Thyroid gland (tissue), 4 donors: ENCODE data around the gene ST6GALNAC3. TPM values are rescaled to one million over a fixed set of nuclear protein-coding genes. Genes with fewer than 3 reads are reported as not detected.
"Not testable (repeated sequence)": the region's sequence is repeated elsewhere in the genome, so short reads cannot be mapped to it uniquely, and the experiment has no call there.

Experiments
- DNase-seq, 2 donors: peaks; one replicate each; pipeline ENCODE4 v3.0.0-alpha.2; 2019
- H3K27ac ChIP-seq, 3 donors: fragments of 200-600 bp; sonication (generic); 1 replicate in 2 of 3; 2 replicates in 1 of 3; pipeline ENCODE4 v1.5.1; 2016 to 2019; ENCODE audit warnings: mild to moderate bottlenecking in 1 of 3, moderate library complexity in 1 of 3
- H3K27me3 ChIP-seq: fragments of 200-600 bp; sonication (generic); one replicate; pipeline ENCODE4 v1.5.1; 2019
- H3K36me3 ChIP-seq, 2 donors: fragments of 200-600 bp; sonication (generic); one replicate each; pipeline ENCODE4 v1.5.1; 2016 to 2019
- H3K4me1 ChIP-seq, 2 donors: fragments of 200-600 bp; sonication (generic); one replicate each; pipeline ENCODE4 v1.5.1; 2017 to 2019
- H3K4me3 ChIP-seq, 3 donors: fragments of 200-600 bp; sonication (generic); replicated peaks in 1 of 3; 1 replicate in 2 of 3; 2 replicates in 1 of 3; pipeline ENCODE4 v1.5.1; 2016; ENCODE audit warnings: mild to moderate bottlenecking in 1 of 3
- H3K9me3 ChIP-seq: fragments of 200-600 bp; sonication (generic); one replicate; pipeline ENCODE4 v1.5.1; 2017
- POLR2A ChIP-seq, 2 donors: fragments of 450-650 bp; IDR thresholded peaks; one replicate each; pipeline ENCODE4 v1.6.1; 2017; ENCODE audit warnings: antibody characterized with exemption in 2 of 2, mild to moderate bottlenecking in 2 of 2, moderate library complexity in 1 of 2
- WGBS, 2 donors: methylation state at CpG; one replicate each; pipeline ENCODE4 v1.1.5; 2017; 5-methylcytosine and 5-hydroxymethylcytosine counted together
- intact Hi-C: fragments of 100-400 bp; cut with DNase I; formaldehyde crosslinking; loops from one replicate; pipeline ENCODE4 v1.15.1; 2023
- total RNA-seq, 4 donors: library from RNA; depleted of rRNA; stranded (reverse); fragments of >200 nt; gene quantifications; one replicate each; pipeline ENCODE4 v1.2.3, GENCODE V29; 2016
- TF ChIP-seq, protein P1 (sequence below), 6 experiments: fragments of 200-600 bp in 3 of 6; fragments of 450-650 bp in 3 of 6; sonication (generic) in 3 of 6; IDR thresholded peaks; one replicate each; pipeline ENCODE4 v1.5.1; 2016 to 2019; ENCODE audit warnings: antibody characterized with exemption in 6 of 6, mild to moderate bottlenecking in 2 of 6, inconsistent platforms in 1 of 6, moderate library complexity in 1 of 6

Gene ST6GALNAC3
- total RNA-seq, 4 donors from 2014 or later: 17.4 to 35.6 (median 31.6) TPM

DNA sequence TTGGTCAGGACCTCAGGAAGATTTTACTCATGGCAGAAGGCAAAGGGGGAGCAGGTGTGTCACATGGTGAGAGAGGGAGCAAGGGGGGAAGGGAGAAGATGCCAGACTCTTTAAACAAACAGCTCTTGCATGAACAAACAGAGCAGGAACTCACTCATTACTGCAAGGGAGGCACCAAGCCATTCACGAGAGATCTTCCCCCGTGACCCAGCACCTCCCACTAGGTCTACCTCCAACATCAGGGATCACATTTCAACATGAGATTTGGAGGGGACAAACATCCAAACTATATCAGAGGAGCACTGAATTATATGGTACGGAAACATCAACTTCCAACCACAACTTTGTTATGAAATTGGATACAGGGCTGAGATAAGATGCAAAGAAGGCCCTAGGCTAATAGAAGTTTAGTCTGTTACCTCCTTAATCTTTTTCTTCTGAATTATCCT lies 164.9 kb downstream of the ST6GALNAC3 start:
- H3K4me1 ChIP-seq: no peaks in the 10 kb centered on the region
- H3K4me3 ChIP-seq: no peak overlapping the region
- no peaks in the 10 kb centered on the region for H3K27me3 ChIP-seq
- no peaks in the 10 kb centered on the region for H3K9me3 ChIP-seq
- intact Hi-C loops: no loop called here
- peak in 1 of 2 donors; percentile 6 for DNase-seq
- WGBS, 2 donors: 68 to 73% methylated on average over 3 of the region's 3 CpGs
- H3K27ac ChIP-seq: no peak overlapping the region
- H3K36me3 ChIP-seq: no peaks in the 10 kb centered on the region
- TF ChIP-seq, protein P1, sequence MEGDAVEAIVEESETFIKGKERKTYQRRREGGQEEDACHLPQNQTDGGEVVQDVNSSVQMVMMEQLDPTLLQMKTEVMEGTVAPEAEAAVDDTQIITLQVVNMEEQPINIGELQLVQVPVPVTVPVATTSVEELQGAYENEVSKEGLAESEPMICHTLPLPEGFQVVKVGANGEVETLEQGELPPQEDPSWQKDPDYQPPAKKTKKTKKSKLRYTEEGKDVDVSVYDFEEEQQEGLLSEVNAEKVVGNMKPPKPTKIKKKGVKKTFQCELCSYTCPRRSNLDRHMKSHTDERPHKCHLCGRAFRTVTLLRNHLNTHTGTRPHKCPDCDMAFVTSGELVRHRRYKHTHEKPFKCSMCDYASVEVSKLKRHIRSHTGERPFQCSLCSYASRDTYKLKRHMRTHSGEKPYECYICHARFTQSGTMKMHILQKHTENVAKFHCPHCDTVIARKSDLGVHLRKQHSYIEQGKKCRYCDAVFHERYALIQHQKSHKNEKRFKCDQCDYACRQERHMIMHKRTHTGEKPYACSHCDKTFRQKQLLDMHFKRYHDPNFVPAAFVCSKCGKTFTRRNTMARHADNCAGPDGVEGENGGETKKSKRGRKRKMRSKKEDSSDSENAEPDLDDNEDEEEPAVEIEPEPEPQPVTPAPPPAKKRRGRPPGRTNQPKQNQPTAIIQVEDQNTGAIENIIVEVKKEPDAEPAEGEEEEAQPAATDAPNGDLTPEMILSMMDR (IDR thresholded peaks at IDR 0.05): no peak
- TF ChIP-seq POLR2A (IDR thresholded peaks at IDR 0.05): no peak

DNA sequence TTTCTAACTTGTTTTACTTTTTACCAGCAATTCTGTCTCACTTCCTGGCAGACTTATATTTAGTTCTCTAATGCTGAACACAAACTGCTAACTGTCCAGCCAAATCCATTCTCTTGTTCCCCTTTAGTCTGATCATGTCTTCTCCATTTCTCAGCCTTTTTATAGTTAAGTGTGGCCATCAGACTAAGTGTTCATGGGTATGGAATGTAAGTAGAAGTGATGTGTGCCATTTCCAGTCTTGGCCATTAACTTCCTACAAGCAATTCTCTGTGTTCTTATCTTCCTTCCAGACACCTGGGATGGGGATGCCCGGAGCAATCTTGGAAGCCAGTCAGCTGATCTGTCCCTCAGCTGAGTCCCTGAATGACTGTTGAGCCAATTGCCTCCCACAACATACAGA lies 165.8 kb downstream of the ST6GALNAC3 start:
- no peak for TF ChIP-seq POLR2A (IDR thresholded peaks at IDR 0.05)
- TF ChIP-seq, protein P1 (IDR thresholded peaks at IDR 0.05): no peak
- 52 to 77% methylated on average over 1 of the region's 1 CpG for WGBS, 2 donors
- no peak overlapping the region for H3K4me3 ChIP-seq

DNA sequence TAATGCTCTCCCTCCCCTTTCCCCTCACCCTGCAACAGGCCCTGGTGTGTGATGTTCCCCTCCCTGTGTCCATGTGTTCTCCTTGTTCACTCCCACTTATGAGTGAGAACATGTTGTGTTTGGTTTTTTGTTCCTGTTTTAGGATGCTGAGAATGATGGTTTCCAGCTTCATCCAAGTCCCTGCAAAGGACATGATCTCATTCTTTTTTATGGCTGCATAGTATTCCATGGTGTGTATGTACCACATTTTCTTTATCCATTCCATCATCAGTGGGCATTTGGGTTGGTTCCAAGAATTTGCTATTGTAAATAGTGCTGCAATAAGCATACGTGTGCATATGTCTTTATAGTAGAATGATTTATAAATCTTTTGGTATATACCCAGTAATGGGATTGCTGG lies 168.0 kb downstream of the ST6GALNAC3 start:
- H3K27ac ChIP-seq, H3K9me3 ChIP-seq, H3K27me3 ChIP-seq, intact Hi-C loops, H3K4me3 ChIP-seq, H3K4me1 ChIP-seq, H3K36me3 ChIP-seq, DNase-seq: not testable (repeated sequence)
- 93 to 100% methylated on average over 1 of the region's 1 CpG for WGBS, 2 donors

More for the DNA sequence above, 165.8 kb downstream of the ST6GALNAC3 start:
- H3K27ac ChIP-seq: no peak overlapping the region
- no peaks in the 10 kb centered on the region for H3K9me3 ChIP-seq
- intact Hi-C loops: no loop called here
- DNase-seq: no peak
- H3K4me1 ChIP-seq: no peaks in the 10 kb centered on the region
- no peaks in the 10 kb centered on the region for H3K27me3 ChIP-seq
- H3K36me3 ChIP-seq: no peaks in the 10 kb centered on the region

DNA sequence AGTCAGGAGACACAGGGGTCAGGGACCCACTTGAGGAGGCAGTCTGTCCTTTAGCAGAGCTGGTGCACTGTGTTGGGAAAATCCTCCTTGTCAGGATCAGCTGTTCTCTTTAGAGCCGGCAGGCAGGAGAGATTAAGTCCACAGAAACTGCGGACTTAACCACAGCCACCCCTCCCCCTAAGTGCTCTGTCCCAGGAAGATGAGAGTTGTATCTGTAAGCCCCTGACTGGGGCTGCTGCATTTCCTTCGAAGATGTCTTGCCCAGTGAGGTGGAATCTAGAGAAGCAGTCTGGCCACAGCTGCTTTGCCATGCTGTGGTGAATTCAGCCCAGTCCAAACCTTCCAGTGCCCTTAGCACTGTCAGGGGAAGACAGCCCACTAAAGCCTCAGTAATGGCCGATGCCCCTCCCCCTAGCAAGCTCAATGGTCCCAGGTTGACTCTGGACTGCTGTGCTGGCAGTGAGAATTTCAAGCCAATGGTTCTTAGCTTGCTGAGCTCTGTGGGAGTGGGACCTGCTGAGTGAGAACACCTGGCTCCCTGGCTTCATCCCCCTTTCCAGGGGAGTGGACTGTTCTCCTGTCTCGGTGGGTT lies 172.8 kb downstream of the ST6GALNAC3 start:
- no peak overlapping the region for H3K4me3 ChIP-seq
- 49 to 57% methylated on average over 5 of the region's 5 CpGs for WGBS, 2 donors
- intact Hi-C loops: no loop called here
- H3K36me3 ChIP-seq: no peaks in the 10 kb centered on the region
- peaks cover 9 to 11% of the 10 kb centered on the region in 2 donors for H3K4me1 ChIP-seq
- H3K27me3 ChIP-seq: no peaks in the 10 kb centered on the region
- no peak for TF ChIP-seq POLR2A (IDR thresholded peaks at IDR 0.05)
- TF ChIP-seq, protein P1 (IDR thresholded peaks at IDR 0.05): no peak
- H3K27ac ChIP-seq: no peak overlapping the region
- H3K9me3 ChIP-seq: no peaks in the 10 kb centered on the region
- no peak for DNase-seq

DNA sequence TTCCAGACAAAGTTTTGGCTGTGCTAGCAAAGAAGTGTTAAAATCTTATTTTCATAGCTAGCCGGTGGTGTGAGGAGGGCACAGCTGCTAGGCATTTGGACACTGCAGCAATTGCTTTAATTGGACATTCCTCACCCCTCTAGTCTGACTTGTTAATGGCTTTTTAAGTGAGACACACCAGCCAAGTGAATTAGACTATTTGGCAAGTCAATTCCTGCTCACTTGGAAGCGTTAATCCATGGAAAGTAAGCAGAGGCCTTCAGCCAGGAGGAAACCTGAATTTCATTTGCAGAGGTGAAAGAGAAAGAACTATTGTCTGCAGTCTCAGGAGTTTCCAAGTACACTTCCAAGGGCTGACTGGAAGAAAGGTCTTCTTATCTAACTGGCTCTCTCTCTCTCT lies 175.7 kb downstream of the ST6GALNAC3 start:
- DNase-seq: no peak
- Histone ChIP-seq H3K27me3 (no peaks in the 10 kb centered on the region), H3K4me1 (peaks cover 11 to 12% of the 10 kb centered on the region in 2 donors), H3K9me3 (no peaks in the 10 kb centered on the region), H3K36me3 (no peaks in the 10 kb centered on the region), H3K4me3 (no peak overlapping the region), H3K27ac (no peak overlapping the region)
- TF ChIP-seq, protein P1 (IDR thresholded peaks at IDR 0.05): no peak
- no peak for TF ChIP-seq POLR2A (IDR thresholded peaks at IDR 0.05)
- intact Hi-C loops: no loop called here
- WGBS, 2 donors: 23 to 32% methylated on average over 2 of the region's 2 CpGs
